GM18511 (cell line): ENCODE results near the gene PRUNE2.

Experiments used
- ATAC-seq: cut with Tn5 transposase; IDR thresholded peaks from one replicate; pipeline ENCODE4 v1.9.1; 2021; ENCODE audit warnings: mild to moderate bottlenecking, moderate library complexity; ENCODE audit not compliant: unreplicated experiment

Gene PRUNE2

DNA sequence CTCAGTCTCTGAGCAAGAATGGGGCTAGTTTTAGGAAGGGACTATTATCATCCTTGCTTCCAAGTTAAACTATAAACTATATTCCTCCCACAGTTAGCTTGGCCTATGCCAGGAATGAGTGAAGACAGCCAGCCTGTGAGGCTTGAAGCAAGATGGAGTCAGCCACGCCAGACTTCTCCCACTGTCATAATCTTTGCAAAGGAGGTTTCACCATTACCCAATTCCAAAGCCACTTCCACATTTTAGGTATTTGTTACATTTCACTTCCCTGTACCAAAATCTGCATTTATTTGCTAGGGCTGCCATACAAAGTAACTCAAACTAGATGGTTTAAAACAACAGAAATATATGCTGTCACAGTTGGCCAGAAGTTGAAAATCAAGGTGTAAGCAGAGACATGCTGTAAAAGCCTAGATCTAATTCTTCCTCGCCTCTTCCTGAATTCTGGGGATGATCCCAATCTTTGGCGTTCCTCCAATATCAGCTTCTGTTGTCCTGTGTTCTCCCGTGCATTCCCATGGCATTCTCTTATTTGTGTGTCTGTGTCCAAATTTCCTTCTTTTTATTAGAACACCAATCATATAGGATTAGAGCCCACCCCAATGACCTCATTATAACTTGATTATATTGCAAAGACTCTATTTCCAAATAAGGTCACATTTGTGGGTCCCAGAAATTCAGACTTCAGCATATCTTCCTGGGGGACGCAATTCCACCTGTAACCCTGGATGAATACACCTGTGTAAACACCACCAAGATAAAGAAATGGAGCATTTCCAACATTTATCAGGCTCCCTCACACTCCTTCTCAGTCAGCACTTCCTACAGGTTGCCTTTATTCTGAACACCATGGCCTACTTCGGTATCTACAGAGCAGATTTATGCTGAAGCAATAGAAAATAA lies 320.2 kb downstream of the PRUNE2 start:
- no peak for ATAC-seq

GRCh38 chr9:76583256-76583655 lies 322.7 kb downstream of the PRUNE2 start:
- ATAC-seq = no peak

GRCh38 chr9:76581731-76582130 lies 324.2 kb downstream of the PRUNE2 start:
- ATAC-seq = no peak

GRCh38 chr9:76580820-76581219 lies 325.1 kb downstream of the PRUNE2 start:
- ATAC-seq = no peak

DNA sequence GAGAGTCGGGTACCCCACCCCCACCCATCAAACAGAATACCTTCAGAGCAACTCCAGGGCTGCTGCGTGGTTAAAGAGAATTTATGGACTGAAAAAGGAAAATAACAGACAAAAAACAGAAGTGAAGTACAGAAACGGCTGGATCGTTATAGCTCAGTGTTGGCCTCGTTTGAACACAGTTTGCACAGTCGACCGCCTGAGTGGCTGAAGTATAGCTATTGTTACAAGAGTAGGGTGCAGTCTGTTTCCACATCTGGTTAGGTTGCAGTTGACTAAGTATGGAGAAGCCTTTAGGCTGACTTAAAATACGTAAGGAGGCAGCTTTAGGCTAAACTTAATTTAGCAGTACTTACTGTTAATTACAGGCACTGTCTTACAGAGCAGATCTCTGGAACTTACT lies 325.7 kb downstream of the PRUNE2 start:
- ATAC-seq = no peak

- ATAC-seq = peak; percentile 77
Measured at GRCh38 chr9:76576344-76576743, 329.6 kb downstream of the PRUNE2 start.

DNA sequence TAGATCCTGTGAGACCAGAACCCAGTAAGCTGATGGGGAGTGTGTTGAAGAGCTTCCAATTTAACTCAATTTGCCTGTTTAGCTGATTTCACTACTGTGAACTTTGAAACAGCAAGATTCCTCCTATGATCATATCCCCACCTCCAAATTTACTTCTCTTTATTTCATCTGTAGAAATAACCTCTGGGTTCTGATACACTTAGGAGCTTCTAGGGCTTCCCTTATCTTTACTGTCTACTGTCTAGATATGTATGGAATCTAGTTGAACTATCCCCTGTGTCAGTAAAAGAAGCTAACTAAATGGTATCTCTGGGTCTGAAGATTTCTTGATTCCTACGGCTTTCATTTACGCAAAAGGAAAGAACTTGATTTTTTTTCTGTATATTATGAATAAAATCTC lies 330.2 kb downstream of the PRUNE2 start:
- no peak for ATAC-seq

- no peak for ATAC-seq
Measured at GRCh38 chr9:76573905-76574760, 331.8 kb downstream of the PRUNE2 start.

GRCh38 chr9:76573408-76573807 lies 332.5 kb downstream of the PRUNE2 start:
- no peak for ATAC-seq

DNA sequence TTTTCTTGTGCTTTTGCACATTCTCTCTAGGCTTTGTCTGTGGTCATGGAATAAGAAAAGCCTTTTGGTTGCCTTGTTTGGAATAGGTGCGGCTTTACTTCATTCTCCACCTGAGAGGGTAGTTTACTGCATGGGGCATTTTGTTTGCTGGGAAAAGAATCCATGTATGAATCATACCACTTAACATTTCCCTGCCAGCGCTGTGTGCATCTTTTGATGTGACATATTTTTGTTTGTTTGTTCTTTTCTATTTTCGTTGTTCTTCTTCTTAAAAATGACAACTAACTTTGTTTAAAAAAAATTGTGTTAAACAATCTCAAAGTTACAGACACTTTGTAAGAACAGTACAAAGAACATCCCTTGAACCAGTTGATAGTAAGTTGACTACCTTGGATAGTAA lies 333.8 kb downstream of the PRUNE2 start:
- no peak for ATAC-seq

GRCh38 chr9:76571743-76572146 lies 334.2 kb downstream of the PRUNE2 start:
- ATAC-seq = no peak

GRCh38 chr9:76571288-76571687 lies 334.6 kb downstream of the PRUNE2 start:
- peak; percentile 83 for ATAC-seq

GRCh38 chr9:76570826-76571225 lies 335.1 kb downstream of the PRUNE2 start:
- no peak for ATAC-seq

GRCh38 chr9:76567086-76567485 lies 338.8 kb downstream of the PRUNE2 start:
- ATAC-seq = no peak

DNA sequence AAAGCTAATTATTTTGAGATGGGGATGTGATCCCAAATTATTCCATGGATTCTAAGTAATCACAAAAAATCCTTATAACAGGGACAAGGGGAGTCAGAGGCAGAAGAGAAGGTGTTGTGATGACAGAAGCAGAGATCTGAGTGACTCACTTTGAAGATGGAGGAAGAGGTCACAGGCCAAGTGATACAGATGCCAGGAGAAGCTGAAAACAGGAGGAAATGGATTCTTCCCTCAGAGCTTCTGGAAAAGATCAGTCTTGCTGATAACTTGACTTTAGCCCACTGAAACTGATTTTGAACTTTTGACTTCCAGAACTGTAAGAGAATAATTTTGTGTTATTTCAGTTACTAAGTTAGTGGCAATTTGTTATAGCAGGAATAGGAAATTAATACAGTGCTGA lies 341.6 kb downstream of the PRUNE2 start:
- ATAC-seq = no peak

- peak; percentile 88 for ATAC-seq
Measured at GRCh38 chr9:76562511-76562911, 343.4 kb downstream of the PRUNE2 start.

GRCh38 chr9:76561900-76562299 lies 344.0 kb downstream of the PRUNE2 start:
- ATAC-seq = peak; percentile 37
